OCI-LY1 (cell line): ENCODE measurements around the gene RASSF9.

Experiments
- EZH2 ChIP-seq: fragments of 200-600 bp; sonication (generic), shearing (Covaris generic); IDR thresholded peaks from 2 replicates; pipeline ENCODE4 v1.8.0; 2017; ENCODE audit warnings: borderline replicate concordance, mixed run types, mild to moderate bottlenecking, antibody characterized with exemption, low read length, moderate library complexity, mixed read lengths
- TF ChIP-seq, protein P1 (sequence below): fragments of 200-600 bp; sonication (generic), shearing (Covaris generic); IDR thresholded peaks from 2 replicates; pipeline ENCODE4 v1.5.1; 2017; ENCODE audit warnings: mild to moderate bottlenecking, antibody characterized with exemption, low read length, moderate library complexity, mixed read lengths

DNA sequence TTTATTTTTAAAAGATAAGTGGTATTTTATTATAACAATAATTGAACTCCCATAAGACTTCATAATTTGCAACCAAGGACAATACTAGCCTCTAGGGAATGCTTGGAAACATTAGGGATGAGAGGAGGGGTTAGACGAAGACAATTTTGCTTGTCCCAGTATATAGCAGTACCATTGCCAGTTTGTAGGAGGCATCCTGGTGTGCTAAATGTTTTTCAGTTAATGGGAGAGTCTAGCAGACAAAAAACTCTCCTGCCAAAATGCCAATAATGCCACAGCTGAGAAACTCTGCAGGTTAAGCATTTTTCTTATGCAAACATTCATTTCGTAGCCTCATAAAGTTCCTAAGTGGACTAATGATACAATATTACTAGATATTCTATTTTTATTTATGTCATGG lies 38.1 kb downstream of the RASSF9 start:
- TF ChIP-seq, protein P1, sequence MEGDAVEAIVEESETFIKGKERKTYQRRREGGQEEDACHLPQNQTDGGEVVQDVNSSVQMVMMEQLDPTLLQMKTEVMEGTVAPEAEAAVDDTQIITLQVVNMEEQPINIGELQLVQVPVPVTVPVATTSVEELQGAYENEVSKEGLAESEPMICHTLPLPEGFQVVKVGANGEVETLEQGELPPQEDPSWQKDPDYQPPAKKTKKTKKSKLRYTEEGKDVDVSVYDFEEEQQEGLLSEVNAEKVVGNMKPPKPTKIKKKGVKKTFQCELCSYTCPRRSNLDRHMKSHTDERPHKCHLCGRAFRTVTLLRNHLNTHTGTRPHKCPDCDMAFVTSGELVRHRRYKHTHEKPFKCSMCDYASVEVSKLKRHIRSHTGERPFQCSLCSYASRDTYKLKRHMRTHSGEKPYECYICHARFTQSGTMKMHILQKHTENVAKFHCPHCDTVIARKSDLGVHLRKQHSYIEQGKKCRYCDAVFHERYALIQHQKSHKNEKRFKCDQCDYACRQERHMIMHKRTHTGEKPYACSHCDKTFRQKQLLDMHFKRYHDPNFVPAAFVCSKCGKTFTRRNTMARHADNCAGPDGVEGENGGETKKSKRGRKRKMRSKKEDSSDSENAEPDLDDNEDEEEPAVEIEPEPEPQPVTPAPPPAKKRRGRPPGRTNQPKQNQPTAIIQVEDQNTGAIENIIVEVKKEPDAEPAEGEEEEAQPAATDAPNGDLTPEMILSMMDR, result no peak
- TF ChIP-seq EZH2, result no peak
